HL-60 (cell line): Measurements from ENCODE around the gene SPP1.

Source experiments
- DNase-seq, 2 experiments: peaks; one replicate each; pipeline ENCODE4 v3.0.0-alpha.2; 2010 to 2020; ENCODE audit warnings: low read depth in 1 of 2, low spot score in 1 of 2
- H3K27ac ChIP-seq: fragments of 250-450 bp; sonication (Bioruptor Pico); replicated peaks from 2 replicates; pipeline ENCODE4 v1.5.1; 2020; ENCODE audit warnings: mild to moderate bottlenecking, moderate library complexity
- H3K27me3 ChIP-seq: fragments of 250-450 bp; sonication (Bioruptor Pico); 2 replicates; pipeline ENCODE4 v1.5.1; 2021; ENCODE audit warnings: mild to moderate bottlenecking, moderate library complexity; ENCODE audit not compliant: insufficient read depth, poor library complexity, severe bottlenecking
- H3K4me3 ChIP-seq: replicated peaks from 2 replicates; pipeline ENCODE4 v1.5.1; 2011; ENCODE audit warnings: mild to moderate bottlenecking, control low read depth, low read length; ENCODE audit not compliant: insufficient read depth
- GABPA ChIP-seq: IDR thresholded peaks from 2 replicates; pipeline ENCODE4 v1.6.1; 2012; ENCODE audit warnings: low read depth
- POLR2AphosphoS5 ChIP-seq: IDR thresholded peaks from 2 replicates; pipeline ENCODE4 v1.6.1; 2012; ENCODE audit warnings: low read depth
- REST ChIP-seq: IDR thresholded peaks from 2 replicates; pipeline ENCODE4 v1.6.1; 2012; ENCODE audit warnings: low read depth; ENCODE audit not compliant: insufficient replicate concordance
- SPI1 ChIP-seq: IDR thresholded peaks from 2 replicates; pipeline ENCODE4 v1.6.1; 2012; ENCODE audit warnings: low read depth, mild to moderate bottlenecking, borderline replicate concordance
- TF ChIP-seq, protein P1 (sequence below): IDR thresholded peaks from one replicate; pipeline ENCODE4 v1.5.1; 2011; ENCODE audit warnings: low read length, control low read depth, inconsistent platforms; ENCODE audit not compliant: insufficient read depth

SPP1 gene

DNA sequence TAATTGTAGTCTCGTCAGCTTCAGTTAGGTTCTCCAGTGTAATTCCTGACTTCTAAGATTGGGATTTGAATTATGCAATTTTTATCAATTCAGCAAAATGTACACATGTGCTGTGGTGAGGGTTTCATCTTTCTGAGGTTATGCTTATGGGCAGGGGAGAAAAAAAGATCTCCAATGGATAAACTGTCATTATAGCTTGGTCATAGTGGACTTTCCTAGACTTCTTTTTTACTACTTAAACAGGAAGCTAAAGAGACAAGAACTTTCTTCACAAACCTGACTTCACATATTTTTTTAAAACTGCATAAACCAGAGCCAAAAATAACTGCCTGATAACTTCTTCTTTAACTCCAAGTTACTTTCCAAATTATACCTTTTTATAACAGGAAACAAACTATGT, 21.7 kb upstream of the SPP1 start:
- H3K4me3 ChIP-seq, result no peak overlapping the region
- H3K27ac ChIP-seq, result no peak overlapping the region
- DNase-seq, result no peak
- TF ChIP-seq SPI1, result no peak
- TF ChIP-seq REST, result no peak
- no peak for TF ChIP-seq POLR2AphosphoS5
- no peak for TF ChIP-seq GABPA
- TF ChIP-seq, protein P1, sequence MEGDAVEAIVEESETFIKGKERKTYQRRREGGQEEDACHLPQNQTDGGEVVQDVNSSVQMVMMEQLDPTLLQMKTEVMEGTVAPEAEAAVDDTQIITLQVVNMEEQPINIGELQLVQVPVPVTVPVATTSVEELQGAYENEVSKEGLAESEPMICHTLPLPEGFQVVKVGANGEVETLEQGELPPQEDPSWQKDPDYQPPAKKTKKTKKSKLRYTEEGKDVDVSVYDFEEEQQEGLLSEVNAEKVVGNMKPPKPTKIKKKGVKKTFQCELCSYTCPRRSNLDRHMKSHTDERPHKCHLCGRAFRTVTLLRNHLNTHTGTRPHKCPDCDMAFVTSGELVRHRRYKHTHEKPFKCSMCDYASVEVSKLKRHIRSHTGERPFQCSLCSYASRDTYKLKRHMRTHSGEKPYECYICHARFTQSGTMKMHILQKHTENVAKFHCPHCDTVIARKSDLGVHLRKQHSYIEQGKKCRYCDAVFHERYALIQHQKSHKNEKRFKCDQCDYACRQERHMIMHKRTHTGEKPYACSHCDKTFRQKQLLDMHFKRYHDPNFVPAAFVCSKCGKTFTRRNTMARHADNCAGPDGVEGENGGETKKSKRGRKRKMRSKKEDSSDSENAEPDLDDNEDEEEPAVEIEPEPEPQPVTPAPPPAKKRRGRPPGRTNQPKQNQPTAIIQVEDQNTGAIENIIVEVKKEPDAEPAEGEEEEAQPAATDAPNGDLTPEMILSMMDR, result no peak
- H3K27me3 ChIP-seq, result peaks cover 2% of the 10 kb centered on the region

GRCh38 chr4:87956501-87956900, 19.0 kb upstream of the SPP1 start:
- TF ChIP-seq GABPA (no peak), POLR2AphosphoS5 (no peak), REST (no peak), SPI1 (no peak)
- TF ChIP-seq, protein P1, result no peak
- no peak overlapping the region for H3K4me3 ChIP-seq
- DNase-seq, result no peak

DNA sequence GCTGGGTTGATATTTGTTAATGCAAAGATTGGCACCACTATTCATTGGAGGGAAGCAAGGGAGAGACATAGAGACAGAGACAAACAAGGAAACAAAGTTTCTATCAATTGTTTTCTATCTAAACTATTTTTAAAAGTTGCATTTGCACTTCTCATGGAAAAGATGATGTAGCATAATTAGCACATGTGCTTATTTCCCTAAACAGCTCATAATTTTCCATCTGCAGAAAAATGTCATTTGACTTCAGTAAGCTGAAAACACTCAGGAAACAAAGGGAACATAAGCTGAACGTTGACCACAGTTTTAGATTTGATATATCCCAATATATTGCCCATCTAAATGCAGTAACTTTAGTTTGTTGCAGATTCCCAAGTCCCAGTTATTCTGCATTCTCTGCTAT, 18.5 kb upstream of the SPP1 start:
- Histone ChIP-seq H3K27me3 (peaks cover 2% of the 10 kb centered on the region), H3K4me3 (no peak overlapping the region), H3K27ac (no peak overlapping the region)
- TF ChIP-seq, protein P1, result no peak
- TF ChIP-seq GABPA, result no peak
- no peak for TF ChIP-seq REST
- TF ChIP-seq POLR2AphosphoS5, result no peak
- no peak for TF ChIP-seq SPI1
- no peak for DNase-seq

More at GRCh38 chr4:87956501-87956900, 19.0 kb upstream of the SPP1 start:
- peaks cover 2% of the 10 kb centered on the region for H3K27me3 ChIP-seq
- H3K27ac ChIP-seq, result no peak overlapping the region
